LNCAP (cell line): ENCODE measurements around the gene PSMG3.

ENCODE experiments used
- CTCF ChIP-seq: fragments of 450-650 bp; IDR thresholded peaks from 2 replicates; pipeline ENCODE4 v1.5.1; 2017; ENCODE audit warnings: mild to moderate bottlenecking

The PSMG3 gene

GRCh38 chr7:1590887-1591286 is 21.1 kb upstream of the PSMG3 start:
- no peak for TF ChIP-seq CTCF

GRCh38 chr7:1590476-1590875 is 20.6 kb upstream of the PSMG3 start:
- TF ChIP-seq CTCF, result no peak

GRCh38 chr7:1588978-1589377 is 19.1 kb upstream of the PSMG3 start:
- no peak for TF ChIP-seq CTCF

- no peak for TF ChIP-seq CTCF
Observed at GRCh38 chr7:1587738-1588137, 17.9 kb upstream of the PSMG3 start.

- TF ChIP-seq CTCF, result no peak
Observed at GRCh38 chr7:1586827-1587705, 17.2 kb upstream of the PSMG3 start.

GRCh38 chr7:1586126-1586826 is 16.4 kb upstream of the PSMG3 start:
- TF ChIP-seq CTCF, result no peak

GRCh38 chr7:1585142-1585981 is 15.5 kb upstream of the PSMG3 start:
- no peak for TF ChIP-seq CTCF
